Activated CD4-positive, alpha-beta T cell treated with anti-CD3 and anti-CD28 coated beads, Interleukin-2, amount 50 U/mL, for 1 hour (primary cell): ENCODE measurements around the gene HSPA1B.
"Not testable (repeated sequence)": the region's sequence is repeated elsewhere in the genome, so short reads cannot be mapped to it uniquely, and the experiment has no call there.

Source experiments
- DNase-seq: peaks from one replicate; pipeline ENCODE4 v3.0.0-alpha.2; 2020

The HSPA1B gene

GRCh38 chr6:31799781-31800180, 27.8 kb upstream of the HSPA1B start:
- no peak for DNase-seq

DNA sequence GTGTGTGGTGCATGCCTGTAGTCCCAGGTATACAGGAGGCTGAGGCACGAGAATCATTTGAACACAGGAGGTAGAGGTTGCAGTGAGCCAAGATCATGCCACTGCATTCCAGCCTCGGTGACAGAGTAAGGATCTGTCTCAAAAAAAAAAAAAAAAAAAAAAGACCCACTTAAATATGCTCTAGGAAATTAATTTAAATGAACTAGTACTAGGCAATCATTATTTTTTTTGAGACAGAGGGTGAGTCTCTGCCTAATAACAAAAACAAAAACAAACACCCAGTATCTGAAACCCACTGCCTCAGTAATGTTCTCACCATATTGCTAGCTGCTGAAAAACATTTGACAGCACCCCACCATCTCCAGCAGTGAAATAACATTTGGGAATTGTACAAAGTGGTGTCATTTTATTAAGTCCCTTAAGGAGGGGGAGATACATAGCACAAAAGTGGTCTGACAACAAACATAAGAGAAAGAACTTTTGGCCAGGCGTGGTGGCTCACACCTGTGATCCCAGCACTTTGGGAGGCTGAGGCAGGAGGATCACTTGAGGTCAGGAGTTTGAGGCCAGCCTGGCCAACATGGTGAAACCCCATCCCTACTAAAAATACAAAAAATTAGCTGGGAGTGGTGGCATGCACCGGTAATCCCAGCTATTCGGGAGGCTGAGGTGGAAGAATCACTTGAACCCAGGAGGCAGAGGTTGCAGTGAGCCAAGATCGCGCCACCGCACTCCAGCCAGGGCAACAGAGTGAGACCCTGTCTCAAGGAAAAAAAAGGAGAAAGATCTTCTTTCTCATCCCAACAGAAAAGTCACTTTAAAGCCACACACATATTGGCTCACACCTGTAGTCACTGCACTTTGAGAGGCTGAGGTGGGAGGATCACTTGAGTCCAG, 26.3 kb upstream of the HSPA1B start:
- not testable (repeated sequence) for DNase-seq

DNA sequence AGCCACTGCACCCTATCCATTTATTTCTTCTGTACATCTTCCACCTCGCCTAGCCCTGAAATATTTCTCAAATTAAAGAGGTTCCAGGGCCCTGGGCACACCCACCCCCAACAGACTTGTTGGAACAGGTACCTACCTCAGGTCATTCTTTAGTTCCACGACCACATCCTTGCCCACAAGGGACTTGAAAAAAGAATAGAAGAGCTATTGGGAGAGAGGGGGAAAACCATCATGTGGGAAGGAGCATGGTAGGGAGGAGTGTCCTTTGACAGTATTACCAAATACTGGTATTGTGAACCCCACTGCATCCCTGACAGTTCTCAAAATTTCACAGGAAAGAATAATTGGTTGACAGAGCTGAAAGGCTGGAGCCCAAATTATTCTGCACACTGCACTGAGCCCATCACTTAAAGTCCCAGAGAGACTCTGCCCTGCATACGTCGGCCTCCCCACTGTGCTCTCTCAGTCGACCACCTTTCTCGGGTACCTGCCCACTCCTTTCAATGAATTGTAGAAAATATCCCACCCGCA, 21.5 kb upstream of the HSPA1B start:
- no peak for DNase-seq

DNA sequence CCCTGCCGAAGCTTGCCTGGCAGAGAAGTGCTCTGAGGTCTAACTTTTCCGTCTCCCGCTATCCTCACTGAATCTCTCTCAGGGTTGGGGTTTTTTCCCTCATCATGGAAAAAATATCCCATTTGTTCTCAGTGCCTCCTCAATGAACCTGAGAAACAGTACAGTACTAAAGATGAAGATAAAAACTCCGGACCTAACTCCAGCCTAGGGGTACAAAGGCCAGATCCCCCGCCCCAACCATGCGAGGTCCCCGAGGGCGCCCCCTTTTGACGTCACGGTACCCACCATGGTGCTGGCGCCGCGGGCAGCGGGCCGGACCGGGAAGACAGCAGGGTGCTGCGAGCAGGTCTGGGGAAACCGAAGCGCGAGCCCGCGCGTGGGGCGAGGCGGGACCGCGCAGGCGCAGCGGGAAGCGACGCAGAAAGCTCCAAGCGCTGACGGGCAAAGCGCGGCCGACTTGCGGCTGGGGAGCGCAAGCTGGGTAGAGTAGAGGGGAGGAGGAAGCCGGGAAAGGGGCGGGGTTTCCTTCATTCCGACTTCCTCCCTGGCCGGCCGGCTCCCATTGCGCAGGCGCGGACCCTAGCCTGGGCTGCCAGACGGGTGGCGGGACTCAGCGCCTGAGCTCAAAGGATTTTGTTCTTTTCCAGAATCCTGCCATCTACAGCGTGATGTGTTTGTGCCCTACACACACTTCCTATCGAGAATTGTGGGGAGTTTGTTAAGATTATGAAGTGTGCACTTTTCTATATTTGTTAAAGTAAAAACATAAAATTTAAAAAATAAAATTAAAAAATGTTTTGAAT, 20.9 kb upstream of the HSPA1B start, which contains the start of gene LSM2:
LSM2 (minus strand) TSS at position 497 of the 803 bp plus-strand sequence; CDS start at position 288, 209 bp downstream.
- DNase-seq = peak; percentile 95

- DNase-seq = not testable (repeated sequence)
These were observed 18.9 kb upstream of the HSPA1B start for GRCh38 chr6:31808599-31808998.

GRCh38 chr6:31811645-31812044, 15.9 kb upstream of the HSPA1B start:
- DNase-seq = no peak

- no peak for DNase-seq
These were observed 14.1 kb upstream of the HSPA1B start for GRCh38 chr6:31813465-31813849.

DNA sequence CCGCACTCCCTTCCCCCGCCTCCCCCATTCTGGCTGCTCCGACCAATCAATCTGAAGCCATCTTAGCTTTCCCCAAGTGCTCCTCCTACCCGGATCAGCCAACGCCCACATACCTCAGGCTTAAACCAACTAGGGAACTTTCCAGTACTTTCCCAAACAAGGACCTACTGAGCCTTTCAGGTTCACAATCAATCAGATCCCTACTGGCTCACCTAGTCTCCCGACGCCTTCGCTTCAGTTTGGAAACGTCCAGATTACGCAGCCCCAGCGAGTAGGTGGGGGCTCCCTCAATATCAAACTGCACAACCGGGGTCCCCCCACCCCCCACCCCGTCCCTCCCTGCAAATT, 12.9 kb upstream of the HSPA1B start:
- peak; percentile 54 for DNase-seq

DNA sequence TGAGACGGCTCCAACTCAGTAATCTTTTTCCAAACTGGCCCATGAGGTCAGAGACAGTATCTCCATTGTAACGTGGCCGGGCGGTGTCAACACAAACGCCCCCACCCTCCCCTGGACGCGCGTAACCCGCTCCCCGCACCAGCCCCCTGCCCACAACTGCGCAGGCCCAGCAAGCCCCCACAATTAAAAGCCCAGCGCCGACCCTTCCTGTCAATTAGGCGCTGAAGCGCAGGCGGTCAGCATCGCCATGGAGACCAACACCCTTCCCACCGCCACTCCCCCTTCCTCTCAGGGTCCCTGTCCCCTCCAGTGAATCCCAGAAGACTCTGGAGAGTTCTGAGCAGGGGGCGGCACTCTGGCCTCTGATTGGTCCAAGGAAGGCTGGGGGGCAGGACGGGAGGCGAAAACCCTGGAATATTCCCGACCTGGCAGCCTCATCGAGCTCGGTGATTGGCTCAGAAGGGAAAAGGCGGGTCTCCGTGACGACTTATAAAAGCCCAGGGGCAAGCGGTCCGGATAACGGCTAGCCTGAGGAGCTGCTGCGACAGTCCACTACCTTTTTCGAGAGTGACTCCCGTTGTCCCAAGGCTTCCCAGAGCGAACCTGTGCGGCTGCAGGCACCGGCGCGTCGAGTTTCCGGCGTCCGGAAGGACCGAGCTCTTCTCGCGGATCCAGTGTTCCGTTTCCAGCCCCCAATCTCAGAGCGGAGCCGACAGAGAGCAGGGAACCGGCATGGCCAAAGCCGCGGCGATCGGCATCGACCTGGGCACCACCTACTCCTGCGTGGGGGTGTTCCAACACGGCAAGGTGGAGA, 12.3 kb upstream of the HSPA1B start, which contains the start of the genes HSPA1A and HSPA1L:
HSPA1A (plus strand) TSS at position 519 of the 814 bp plus-strand sequence; CDS start at position 733, 214 bp downstream.
HSPA1L (minus strand) TSS at position 259 of the 814 bp plus-strand sequence. CDS start 3,311 bp downstream, outside the sequence.
- DNase-seq = peak; percentile 40

GRCh38 chr6:31817133-31817928, 10.2 kb upstream of the HSPA1B start:
- DNase-seq = not testable (repeated sequence)

- DNase-seq = not testable (repeated sequence)
These were observed 9.5 kb upstream of the HSPA1B start for GRCh38 chr6:31817929-31818511.

DNA sequence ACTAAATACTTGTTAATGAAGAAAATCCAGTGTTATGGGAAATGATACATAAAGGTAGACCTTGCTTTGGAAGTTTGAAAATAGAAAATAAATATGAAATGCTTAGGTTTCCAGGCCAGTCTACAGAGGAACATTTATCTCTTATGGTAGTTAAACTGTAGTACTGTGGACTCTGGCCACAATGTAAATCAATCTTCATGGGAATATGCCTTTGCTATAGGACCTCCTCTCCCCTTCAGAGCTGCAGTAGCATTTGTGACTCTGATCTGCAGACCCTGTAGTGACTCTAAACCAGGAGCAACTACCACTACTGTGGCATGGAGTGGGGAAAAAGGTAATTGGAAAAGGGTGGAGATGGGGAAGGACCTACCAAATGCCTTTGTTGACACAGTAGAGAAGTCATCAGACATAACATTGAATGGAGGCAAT, 7.7 kb upstream of the HSPA1B start:
- DNase-seq = no peak

GRCh38 chr6:31820399-31820798, 7.1 kb upstream of the HSPA1B start:
- DNase-seq = not testable (repeated sequence)

- DNase-seq = peak; percentile 30
These were observed 6.1 kb upstream of the HSPA1B start for GRCh38 chr6:31821301-31822035.

DNA sequence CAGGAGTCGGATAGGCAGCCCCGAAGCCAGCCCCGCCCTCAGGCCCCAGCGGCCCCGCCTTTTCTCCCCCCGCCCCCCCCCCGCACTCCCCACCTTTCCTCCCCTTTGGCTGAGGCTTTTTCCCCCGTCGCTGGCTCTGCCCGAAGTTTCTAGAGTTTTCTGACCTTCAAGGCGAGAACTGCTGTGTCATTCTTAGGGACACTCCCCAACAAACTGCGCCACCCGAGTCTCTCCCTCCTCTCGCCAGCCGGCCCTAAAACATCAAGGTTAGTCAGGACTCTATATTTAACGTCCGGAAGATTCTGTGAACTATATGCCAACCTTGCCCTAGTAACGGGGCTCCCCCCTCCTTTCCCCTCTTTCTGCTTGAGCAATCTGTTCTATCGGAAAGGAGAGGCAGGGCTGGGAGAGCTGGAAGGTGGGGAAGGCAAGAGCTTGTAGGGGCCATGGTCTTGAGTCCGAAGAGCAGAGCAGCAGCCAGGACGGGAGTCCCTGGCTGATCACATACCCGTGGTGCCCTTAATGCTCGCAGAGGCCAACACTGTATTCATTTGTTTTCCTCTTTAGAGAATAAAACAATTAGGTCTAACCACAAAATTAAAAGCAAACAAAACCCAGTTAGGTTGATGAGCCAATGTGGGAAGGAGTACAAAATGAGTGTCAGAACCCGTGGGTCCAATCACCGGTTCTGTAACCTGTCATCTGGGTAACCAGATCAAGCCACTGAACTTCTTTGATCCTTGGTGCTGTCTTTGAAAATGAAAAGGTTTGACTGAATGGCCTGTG, 5.3 kb upstream of the HSPA1B start:
- peak; percentile 45 for DNase-seq

GRCh38 chr6:31823592-31824196, 3.8 kb upstream of the HSPA1B start:
- DNase-seq = not testable (repeated sequence)

DNA sequence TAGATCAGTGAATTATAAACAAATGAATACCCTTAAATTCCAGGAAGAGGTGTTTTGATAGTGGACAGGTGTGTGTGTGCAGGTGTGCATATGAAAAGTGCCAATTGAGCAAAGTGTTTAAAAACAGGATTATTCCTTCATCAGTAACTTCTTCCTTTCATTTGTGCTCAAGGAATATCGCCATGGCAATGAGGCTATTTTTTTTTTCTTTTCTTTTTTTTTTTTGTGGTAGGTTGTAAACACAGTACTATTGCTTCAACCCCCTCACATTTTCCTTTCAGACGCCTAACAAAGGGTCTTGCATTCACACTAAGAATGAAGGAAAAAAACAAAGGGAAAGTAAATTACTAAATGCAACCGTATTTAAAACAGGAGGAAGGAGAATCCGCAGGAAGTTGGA, 2.0 kb upstream of the HSPA1B start:
- DNase-seq = no peak

DNA sequence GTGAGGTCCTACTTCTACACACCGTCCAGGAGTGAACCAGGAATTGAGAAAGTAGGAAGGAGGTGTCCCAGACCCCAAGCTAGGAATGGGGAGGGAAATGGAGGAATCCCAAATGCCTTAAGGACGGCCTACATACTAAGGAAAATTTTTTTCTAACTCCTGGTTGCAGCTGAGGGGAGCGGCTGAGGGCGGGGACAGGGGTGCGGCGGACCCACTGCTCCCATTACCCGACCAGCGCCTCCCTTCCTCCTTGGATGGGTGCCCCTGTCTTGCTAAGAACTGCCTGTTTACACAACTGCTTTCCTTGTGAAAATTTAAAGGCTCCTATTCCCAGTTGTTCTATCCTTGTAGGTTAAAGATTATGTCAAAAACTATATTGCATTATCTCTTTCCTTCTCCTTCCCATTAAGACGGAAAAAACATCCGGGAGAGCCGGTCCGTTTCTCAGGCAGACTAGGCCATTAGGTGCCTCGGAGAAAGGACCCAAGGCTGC, 699 bp upstream of the HSPA1B start:
- DNase-seq = no peak
